B cell (primary cell): Measurements from ENCODE around the gene MAPRE3.
A peak's percentile ranks its signal among the peaks of the same experiment; 100 is the strongest.

Experiments used
- EZH2 ChIP-seq: IDR thresholded peaks from 2 replicates; pipeline ENCODE4 v1.6.1; 2012; ENCODE audit warnings: borderline replicate concordance, low read depth, mild to moderate bottlenecking, moderate library complexity, low read length; ENCODE audit not compliant: insufficient read depth, poor library complexity, severe bottlenecking
- TF ChIP-seq, protein P1 (sequence below): fragments of 200-600 bp; IDR thresholded peaks from one replicate; pipeline ENCODE4 v1.8.0; 2022; ENCODE audit warnings: antibody characterized with exemption, mild to moderate bottlenecking

DNA sequence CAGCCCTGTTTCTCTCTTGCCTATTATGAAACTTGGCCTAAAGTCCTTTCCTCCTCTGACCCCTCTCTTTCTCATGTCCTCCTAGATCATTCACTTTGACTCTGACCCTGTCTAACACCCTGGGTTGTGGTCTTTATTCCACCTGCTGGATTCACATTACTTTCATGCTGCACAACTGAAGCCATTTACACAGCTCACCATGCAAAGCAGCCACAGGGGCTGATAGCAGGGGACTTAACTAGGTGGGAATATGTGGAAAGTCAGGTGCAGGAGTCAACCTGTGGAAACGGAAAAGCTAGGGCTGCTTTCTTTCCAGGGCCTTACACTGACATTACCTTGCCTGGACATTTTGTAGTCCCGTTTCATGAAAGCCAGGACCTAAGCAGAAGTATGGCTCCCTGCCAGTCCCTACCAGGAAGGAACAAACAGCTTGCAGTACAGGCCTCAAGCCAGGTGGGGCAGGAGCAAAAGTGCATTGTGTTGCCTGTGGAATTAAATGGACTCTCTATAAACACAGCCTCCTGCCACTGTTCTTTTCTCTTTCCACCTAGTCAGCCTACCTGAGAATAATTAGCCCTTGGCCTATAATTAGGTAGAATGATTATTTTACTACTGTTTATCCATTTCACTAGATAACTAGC is 11.8 kb downstream of the MAPRE3 start:
- TF ChIP-seq EZH2 = no peak
- TF ChIP-seq, protein P1, sequence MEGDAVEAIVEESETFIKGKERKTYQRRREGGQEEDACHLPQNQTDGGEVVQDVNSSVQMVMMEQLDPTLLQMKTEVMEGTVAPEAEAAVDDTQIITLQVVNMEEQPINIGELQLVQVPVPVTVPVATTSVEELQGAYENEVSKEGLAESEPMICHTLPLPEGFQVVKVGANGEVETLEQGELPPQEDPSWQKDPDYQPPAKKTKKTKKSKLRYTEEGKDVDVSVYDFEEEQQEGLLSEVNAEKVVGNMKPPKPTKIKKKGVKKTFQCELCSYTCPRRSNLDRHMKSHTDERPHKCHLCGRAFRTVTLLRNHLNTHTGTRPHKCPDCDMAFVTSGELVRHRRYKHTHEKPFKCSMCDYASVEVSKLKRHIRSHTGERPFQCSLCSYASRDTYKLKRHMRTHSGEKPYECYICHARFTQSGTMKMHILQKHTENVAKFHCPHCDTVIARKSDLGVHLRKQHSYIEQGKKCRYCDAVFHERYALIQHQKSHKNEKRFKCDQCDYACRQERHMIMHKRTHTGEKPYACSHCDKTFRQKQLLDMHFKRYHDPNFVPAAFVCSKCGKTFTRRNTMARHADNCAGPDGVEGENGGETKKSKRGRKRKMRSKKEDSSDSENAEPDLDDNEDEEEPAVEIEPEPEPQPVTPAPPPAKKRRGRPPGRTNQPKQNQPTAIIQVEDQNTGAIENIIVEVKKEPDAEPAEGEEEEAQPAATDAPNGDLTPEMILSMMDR = peak; percentile 19
